ENCODE measurements around the gene B4GAT1. TPM values are rescaled to one million over a fixed set of nuclear protein-coding genes. Genes with fewer than 3 reads are reported as not detected.
"Not testable (repeated sequence)": the region's sequence is repeated elsewhere in the genome, so short reads cannot be mapped to it uniquely, and the experiment has no call there.

Gene B4GAT1
- total and polyA plus RNA-seq, 4 donors = 12.0 to 20.8 (median 17.6) TPM

GRCh38 chr11:66321606-66322005, 25.8 kb downstream of the B4GAT1 start (continued):
- no peak for TF ChIP-seq JUND (IDR thresholded peaks at IDR 0.05)
- TF ChIP-seq HNF4G (IDR thresholded peaks at IDR 0.05) = no peak
- no peak for TF ChIP-seq YY1 (IDR thresholded peaks at IDR 0.05)

GRCh38 chr11:66320748-66321147, 26.7 kb downstream of the B4GAT1 start:
- H3K4me1 ChIP-seq (ENCODE audit: control insufficient read depth in 4 of 4, insufficient read depth in 4 of 4, low read length in 3 of 4) = peaks cover 3 to 12% (median 9%) of the 10 kb centered on the region in 4 donors
- WGBS = 91% methylated on average over 6 of the region's 6 CpGs
- not testable (repeated sequence) for H3K9me3 ChIP-seq (ENCODE audit: control insufficient read depth in 4 of 4, low read length in 3 of 4)

GRCh38 chr11:66320289-66320688, 27.1 kb downstream of the B4GAT1 start:
- H3K9ac ChIP-seq (ENCODE audit: low read depth in 1 of 2, low read length in 2 of 2); H3K27me3 ChIP-seq (ENCODE audit: control insufficient read depth in 4 of 4, insufficient read depth in 4 of 4, low read length in 3 of 4); DNase-seq (ENCODE audit: low spot score); H3K27ac ChIP-seq (ENCODE audit: low read depth in 1 of 2, low read length in 2 of 2); H3K36me3 ChIP-seq (ENCODE audit: control insufficient read depth in 4 of 4, insufficient read depth in 3 of 4, low read depth in 1 of 4, low read length in 3 of 4); H3K9me3 ChIP-seq (ENCODE audit: control insufficient read depth in 4 of 4, low read length in 3 of 4); H3K4me3 ChIP-seq (ENCODE audit: low read depth in 1 of 3, low read length in 3 of 3): not testable (repeated sequence)
- WGBS = 60% methylated on average over 1 of the region's 2 CpGs
- peaks cover 3 to 12% (median 9%) of the 10 kb centered on the region in 4 donors for H3K4me1 ChIP-seq (ENCODE audit: control insufficient read depth in 4 of 4, insufficient read depth in 4 of 4, low read length in 3 of 4)

More at GRCh38 chr11:66320748-66321147, 26.7 kb downstream of the B4GAT1 start:
- H3K27ac ChIP-seq (ENCODE audit: low read depth in 1 of 2, low read length in 2 of 2); H3K36me3 ChIP-seq (ENCODE audit: control insufficient read depth in 4 of 4, insufficient read depth in 3 of 4, low read depth in 1 of 4, low read length in 3 of 4); H3K9ac ChIP-seq (ENCODE audit: low read depth in 1 of 2, low read length in 2 of 2); H3K4me3 ChIP-seq (ENCODE audit: low read depth in 1 of 3, low read length in 3 of 3); DNase-seq (ENCODE audit: low spot score); H3K27me3 ChIP-seq (ENCODE audit: control insufficient read depth in 4 of 4, insufficient read depth in 4 of 4, low read length in 3 of 4): not testable (repeated sequence)

- WGBS = 85% methylated on average over 3 of the region's 3 CpGs
- no peak for DNase-seq (ENCODE audit: low spot score)
- Histone ChIP-seq H3K4me3 (ENCODE audit: low read depth in 1 of 3, low read length in 3 of 3) (no peak overlapping the region), H3K9me3 (ENCODE audit: control insufficient read depth in 4 of 4, low read length in 3 of 4) (no peaks in the 10 kb centered on the region), H3K27ac (ENCODE audit: low read depth in 1 of 2, low read length in 2 of 2) (no peak overlapping the region), H3K27me3 (ENCODE audit: control insufficient read depth in 4 of 4, insufficient read depth in 4 of 4, low read length in 3 of 4) (no peaks in the 10 kb centered on the region), H3K4me1 (ENCODE audit: control insufficient read depth in 4 of 4, insufficient read depth in 4 of 4, low read length in 3 of 4) (peaks cover 3 to 12% (median 9%) of the 10 kb centered on the region in 4 donors), H3K36me3 (ENCODE audit: control insufficient read depth in 4 of 4, insufficient read depth in 3 of 4, low read depth in 1 of 4, low read length in 3 of 4) (no peaks in the 10 kb centered on the region), H3K9ac (ENCODE audit: low read depth in 1 of 2, low read length in 2 of 2) (no peak overlapping the region)
- TF ChIP-seq JUND (IDR thresholded peaks at IDR 0.05) (no peak), CTCF (IDR thresholded peaks at IDR 0.05; ENCODE audit: low read depth, low read length, missing input control) (no peak)
Observed at GRCh38 chr11:66318600-66318970, 28.8 kb downstream of the B4GAT1 start.

GRCh38 chr11:66317723-66318599, 29.5 kb downstream of the B4GAT1 start:
- Histone ChIP-seq H3K27ac (ENCODE audit: low read depth in 1 of 2, low read length in 2 of 2) (peak overlapping the region; percentile 3 to 73), H3K4me1 (ENCODE audit: control insufficient read depth in 4 of 4, insufficient read depth in 4 of 4, low read length in 3 of 4) (peaks cover 7 to 15% (median 9%) of the 10 kb centered on the region in 4 donors), H3K36me3 (ENCODE audit: control insufficient read depth in 4 of 4, insufficient read depth in 3 of 4, low read depth in 1 of 4, low read length in 3 of 4) (no peaks in the 10 kb centered on the region), H3K4me3 (ENCODE audit: low read depth in 1 of 3, low read length in 3 of 3) (no peak overlapping the region), H3K27me3 (ENCODE audit: control insufficient read depth in 4 of 4, insufficient read depth in 4 of 4, low read length in 3 of 4) (no peaks in the 10 kb centered on the region), H3K9ac (ENCODE audit: low read depth in 1 of 2, low read length in 2 of 2) (no peak overlapping the region), H3K9me3 (ENCODE audit: control insufficient read depth in 4 of 4, low read length in 3 of 4) (no peaks in the 10 kb centered on the region)
- WGBS = 44% methylated on average over 16 of the region's 16 CpGs
- DNase-seq (ENCODE audit: low spot score) = no peak
- peak; percentile 55 for TF ChIP-seq SP1 (IDR thresholded peaks at IDR 0.05)
- TF ChIP-seq ATF3 (IDR thresholded peaks at IDR 0.05) = no peak
- peak in 1 of 2 donors; percentile 36 for TF ChIP-seq RAD21 (IDR thresholded peaks at IDR 0.05)
- TF ChIP-seq FOXA1 (IDR thresholded peaks at IDR 0.05) = no peak
- TF ChIP-seq CTCF (IDR thresholded peaks at IDR 0.05; ENCODE audit: low read depth, low read length, missing input control) = no peak
- no peak for TF ChIP-seq FOXA2 (IDR thresholded peaks at IDR 0.05)
- TF ChIP-seq REST (IDR thresholded peaks at IDR 0.05) = no peak
- TF ChIP-seq YY1 (IDR thresholded peaks at IDR 0.05) = no peak

Data from liver (tissue), 9 donors.